Astrocyte (in vitro differentiated cells and primary cell): Measurements from ENCODE around the gene SLC4A3. TPM values are rescaled to one million over a fixed set of nuclear protein-coding genes. Genes with fewer than 3 reads are reported as not detected.

Source experiments
- DNase-seq: peaks from one replicate; pipeline ENCODE4 v3.0.0-alpha.2; 2010; ENCODE audit warnings: low read depth
- FAIRE-seq: peaks from 2 replicates; lab custom pipeline; 2011; peaks lifted over from hg19 to GRCh38; lab: Jason Lieb, UNC
- H2AFZ ChIP-seq: 2 replicates; pipeline ENCODE4 v1.6.0; 2012; ENCODE audit warnings: low read depth, low read length, inconsistent platforms
- H3K27ac ChIP-seq: 2 replicates; pipeline ENCODE4 v1.5.1; 2011; ENCODE audit warnings: low read depth, low read length, inconsistent platforms
- H3K27me3 ChIP-seq: 2 replicates; pipeline ENCODE4 v1.6.0; 2011; ENCODE audit warnings: low read length, inconsistent platforms; ENCODE audit not compliant: insufficient read depth
- H3K36me3 ChIP-seq: 2 replicates; pipeline ENCODE4 v1.5.1; 2011; ENCODE audit warnings: low read length, inconsistent platforms; ENCODE audit not compliant: insufficient read depth
- H3K4me1 ChIP-seq: 2 replicates; pipeline ENCODE4 v1.5.1; 2011; ENCODE audit warnings: low read length, inconsistent platforms; ENCODE audit not compliant: insufficient read depth
- H3K4me2 ChIP-seq: 2 replicates; pipeline ENCODE4 v1.6.0; 2012; ENCODE audit warnings: low read length, inconsistent platforms
- H3K4me3 ChIP-seq: 2 replicates; pipeline ENCODE4 v1.5.1; 2011; ENCODE audit warnings: low read depth, mild to moderate bottlenecking, low read length, inconsistent platforms; ENCODE audit not compliant: insufficient read depth
- H3K79me2 ChIP-seq: 2 replicates; pipeline ENCODE4 v1.6.0; 2012; ENCODE audit warnings: mild to moderate bottlenecking, low read length, inconsistent platforms; ENCODE audit not compliant: insufficient read depth
- H3K9ac ChIP-seq: 2 replicates; pipeline ENCODE4 v1.6.0; 2012; ENCODE audit warnings: mild to moderate bottlenecking, low read length, inconsistent platforms
- H3K9me3 ChIP-seq: 2 replicates; pipeline ENCODE4 v1.5.1; 2012; ENCODE audit warnings: low read depth, mild to moderate bottlenecking, low read length, inconsistent platforms; ENCODE audit not compliant: insufficient read depth
- H4K20me1 ChIP-seq: 2 replicates; pipeline ENCODE4 v1.6.0; 2012; ENCODE audit warnings: low read length, inconsistent platforms; ENCODE audit not compliant: insufficient read depth
- H3K27ac Mint-ChIP-seq: one replicate; pipeline ENCODE4 v1.8.0; 2021; ENCODE audit warnings: mild to moderate bottlenecking, mixed read lengths; ENCODE audit not compliant: unreplicated experiment
- H3K27me3 Mint-ChIP-seq: one replicate; pipeline ENCODE4 v1.8.0; 2021; ENCODE audit warnings: low read depth, mixed read lengths; ENCODE audit not compliant: unreplicated experiment
- H3K36me3 Mint-ChIP-seq: one replicate; pipeline ENCODE4 v1.8.0; 2021; ENCODE audit warnings: low read depth, mixed read lengths; ENCODE audit not compliant: unreplicated experiment
- H3K4me1 Mint-ChIP-seq: one replicate; pipeline ENCODE4 v1.8.0; 2021; ENCODE audit warnings: low read depth, mixed read lengths; ENCODE audit not compliant: unreplicated experiment
- H3K4me3 Mint-ChIP-seq: one replicate; pipeline ENCODE4 v1.8.0; 2021; ENCODE audit warnings: mild to moderate bottlenecking, moderate library complexity, mixed read lengths; ENCODE audit not compliant: unreplicated experiment
- H3K9me3 Mint-ChIP-seq: one replicate; pipeline ENCODE4 v1.8.0; 2021; ENCODE audit warnings: mild to moderate bottlenecking, mixed read lengths; ENCODE audit not compliant: unreplicated experiment
- CTCF ChIP-seq: IDR thresholded peaks from 2 replicates; pipeline ENCODE4 v1.5.1; 2011; ENCODE audit warnings: low read depth, mild to moderate bottlenecking, inconsistent platforms, low read length, moderate library complexity; ENCODE audit not compliant: insufficient read depth
- EZH2 ChIP-seq: IDR thresholded peaks from 2 replicates; pipeline ENCODE4 v1.6.1; 2012; ENCODE audit warnings: mild to moderate bottlenecking, low read length, inconsistent platforms; ENCODE audit not compliant: insufficient read depth
- total RNA-seq: library from RNA; stranded (reverse); gene quantifications from 2 replicates; pipeline ENCODE4 v1.2.1, GENCODE V29; 2021

The SLC4A3 gene
- total RNA-seq, 1 donor from 2014 or later = 11.2 TPM

- H3K4me2 ChIP-seq = peak overlapping the region; percentile 65
- H3K4me1 ChIP-seq = peaks cover 22% of the 10 kb centered on the region
- no peaks in the 10 kb centered on the region for H3K36me3 Mint-ChIP-seq
- peak overlapping the region; percentile 47 for H3K27ac ChIP-seq
- H3K27ac Mint-ChIP-seq = peak overlapping the region; percentile 30
- H3K4me3 Mint-ChIP-seq = peak overlapping the region; percentile 3
- H3K36me3 ChIP-seq = peaks cover 4% of the 10 kb centered on the region
- no peak overlapping the region for H2AFZ ChIP-seq
- H3K4me1 Mint-ChIP-seq = peaks cover 15% of the 10 kb centered on the region
- DNase-seq = peak; percentile 77
- H3K27me3 ChIP-seq = no peaks in the 10 kb centered on the region
- H4K20me1 ChIP-seq = no peaks in the 10 kb centered on the region
- no peaks in the 10 kb centered on the region for H3K9me3 ChIP-seq
- FAIRE-seq = no peak
- H3K79me2 ChIP-seq = no peaks in the 10 kb centered on the region
- H3K27me3 Mint-ChIP-seq = no peaks in the 10 kb centered on the region
- no peak overlapping the region for H3K9ac ChIP-seq
- no peak overlapping the region for H3K4me3 ChIP-seq
- TF ChIP-seq EZH2 (no peak), CTCF (no peak)
- H3K9me3 Mint-ChIP-seq = no peaks in the 10 kb centered on the region
These were observed 18.4 kb downstream of the SLC4A3 start for GRCh38 chr2:219645631-219646527.

- no peak overlapping the region for H3K4me2 ChIP-seq
- H3K27me3 ChIP-seq = no peaks in the 10 kb centered on the region
- H3K9ac ChIP-seq = no peak overlapping the region
- H3K4me3 Mint-ChIP-seq = no peak overlapping the region
- H3K9me3 ChIP-seq = no peaks in the 10 kb centered on the region
- TF ChIP-seq CTCF = no peak
- TF ChIP-seq EZH2 = no peak
- FAIRE-seq = no peak
- H3K36me3 Mint-ChIP-seq = no peaks in the 10 kb centered on the region
- H3K4me3 ChIP-seq = no peak overlapping the region
- no peak overlapping the region for H2AFZ ChIP-seq
- no peak overlapping the region for H3K27ac ChIP-seq
- no peaks in the 10 kb centered on the region for H3K36me3 ChIP-seq
- peaks cover 18% of the 10 kb centered on the region for H3K4me1 ChIP-seq
- H3K27me3 Mint-ChIP-seq = peaks cover 2% of the 10 kb centered on the region
- H3K79me2 ChIP-seq = no peaks in the 10 kb centered on the region
- H3K9me3 Mint-ChIP-seq = peaks cover 4% of the 10 kb centered on the region
- no peak for DNase-seq
- H3K27ac Mint-ChIP-seq = no peak overlapping the region
- H3K4me1 Mint-ChIP-seq = peaks cover 13% of the 10 kb centered on the region
- no peaks in the 10 kb centered on the region for H4K20me1 ChIP-seq
These were observed 20.7 kb downstream of the SLC4A3 start for GRCh38 chr2:219648176-219648575.

- Histone ChIP-seq H3K27me3 (no peaks in the 10 kb centered on the region), H3K36me3 (no peaks in the 10 kb centered on the region), H3K27ac (no peak overlapping the region), H3K9ac (no peak overlapping the region), H3K79me2 (no peaks in the 10 kb centered on the region), H4K20me1 (no peaks in the 10 kb centered on the region), H2AFZ (no peak overlapping the region), H3K9me3 (no peaks in the 10 kb centered on the region), H3K4me1 (peaks cover 18% of the 10 kb centered on the region), H3K4me2 (no peak overlapping the region), H3K4me3 (no peak overlapping the region)
- Mint-ChIP-seq H3K4me3 (no peak overlapping the region), H3K4me1 (peaks cover 13% of the 10 kb centered on the region), H3K36me3 (no peaks in the 10 kb centered on the region), H3K27ac (no peak overlapping the region), H3K9me3 (peaks cover 4% of the 10 kb centered on the region), H3K27me3 (peaks cover 2% of the 10 kb centered on the region)
- DNase-seq (no peak), FAIRE-seq (no peak)
- TF ChIP-seq EZH2 = no peak
- no peak for TF ChIP-seq CTCF
These were observed 21.5 kb downstream of the SLC4A3 start for GRCh38 chr2:219648963-219649362.
